OCI-LY1 (cell line): ENCODE measurements around the gene ADSL.

ENCODE experiments used
- H2AFZ ChIP-seq: fragments of 200-600 bp; sonication (generic), shearing (Covaris generic); 2 replicates; pipeline ENCODE4 v1.6.0; 2014; ENCODE audit warnings: antibody characterized with exemption, mild to moderate bottlenecking, low read length
- H3F3A ChIP-seq: fragments of 200-600 bp; sonication (generic), shearing (Covaris generic); 2 replicates; pipeline ENCODE4 v1.6.0; 2014; ENCODE audit warnings: mild to moderate bottlenecking, antibody characterized with exemption, low read length, moderate library complexity; ENCODE audit not compliant: insufficient read depth
- H3K27ac ChIP-seq: fragments of 200-600 bp; sonication (generic); 2 replicates; pipeline ENCODE4 v1.5.1; 2014; ENCODE audit warnings: low read length, mixed run types, mild to moderate bottlenecking, low read depth; ENCODE audit not compliant: poor library complexity, severe bottlenecking
- H3K27me3 ChIP-seq: fragments of 200-600 bp; sonication (generic); 2 replicates; pipeline ENCODE4 v1.6.0; 2014; ENCODE audit warnings: antibody characterized with exemption, mild to moderate bottlenecking, low read length, moderate library complexity; ENCODE audit not compliant: insufficient read depth
- H3K36me3 ChIP-seq: fragments of 200-600 bp; sonication (generic); 2 replicates; pipeline ENCODE4 v1.6.1; 2014; ENCODE audit warnings: mild to moderate bottlenecking, antibody characterized with exemption, low read length, moderate library complexity, mixed read lengths; ENCODE audit not compliant: insufficient read depth
- H3K4me1 ChIP-seq: fragments of 200-600 bp; sonication (generic); 2 replicates; pipeline ENCODE4 v1.5.1; 2014; ENCODE audit warnings: mild to moderate bottlenecking, low read length, moderate library complexity; ENCODE audit not compliant: insufficient read depth, severe bottlenecking
- H3K4me2 ChIP-seq: fragments of 200-600 bp; sonication (generic), shearing (Covaris generic); 2 replicates; pipeline ENCODE4 v1.6.1; 2014; ENCODE audit warnings: low read length
- H3K4me3 ChIP-seq: fragments of 200-600 bp; sonication (generic); 2 replicates; pipeline ENCODE4 v1.5.1; 2014; ENCODE audit warnings: low read length, low read depth, mild to moderate bottlenecking, mixed read lengths; ENCODE audit not compliant: poor library complexity, severe bottlenecking
- H3K79me2 ChIP-seq: fragments of 200-600 bp; shearing (Covaris generic); 2 replicates; pipeline ENCODE4 v1.6.1; 2016; ENCODE audit warnings: mixed run types, low read length, mixed read lengths; ENCODE audit not compliant: insufficient read depth
- H3K9ac ChIP-seq: fragments of 200-600 bp; sonication (generic), shearing (Covaris generic); 2 replicates; pipeline ENCODE4 v1.6.1; 2014; ENCODE audit warnings: mild to moderate bottlenecking, low read length, mixed read lengths
- H3K9me2 ChIP-seq: fragments of 200-600 bp; sonication (generic), shearing (Covaris generic); 2 replicates; pipeline ENCODE4 v1.6.1; 2014; ENCODE audit warnings: low read depth, mild to moderate bottlenecking, low read length, mixed read lengths
- H3K9me3 ChIP-seq: fragments of 200-600 bp; shearing (Covaris generic); 2 replicates; pipeline ENCODE4 v1.6.1; 2014; ENCODE audit warnings: low read length, mixed read lengths
- H4K20me1 ChIP-seq: fragments of 200-600 bp; sonication (generic), shearing (Covaris generic); 2 replicates; pipeline ENCODE4 v1.6.0; 2016; ENCODE audit warnings: mild to moderate bottlenecking, low read length; ENCODE audit not compliant: insufficient read depth
- EZH2 ChIP-seq: fragments of 200-600 bp; sonication (generic), shearing (Covaris generic); IDR thresholded peaks from 2 replicates; pipeline ENCODE4 v1.8.0; 2017; ENCODE audit warnings: borderline replicate concordance, mixed run types, mild to moderate bottlenecking, antibody characterized with exemption, low read length, moderate library complexity, mixed read lengths
- TF ChIP-seq, protein P1 (sequence below): fragments of 200-600 bp; sonication (generic), shearing (Covaris generic); IDR thresholded peaks from 2 replicates; pipeline ENCODE4 v1.5.1; 2017; ENCODE audit warnings: mild to moderate bottlenecking, antibody characterized with exemption, low read length, moderate library complexity, mixed read lengths

Gene ADSL

GRCh38 chr22:40436505-40437431 is 90.5 kb downstream of the ADSL start:
- peaks cover 14% of the 10 kb centered on the region for H3F3A ChIP-seq

More at GRCh38 chr22:40436505-40437431, 90.5 kb downstream of the ADSL start:
- TF ChIP-seq, protein P1, sequence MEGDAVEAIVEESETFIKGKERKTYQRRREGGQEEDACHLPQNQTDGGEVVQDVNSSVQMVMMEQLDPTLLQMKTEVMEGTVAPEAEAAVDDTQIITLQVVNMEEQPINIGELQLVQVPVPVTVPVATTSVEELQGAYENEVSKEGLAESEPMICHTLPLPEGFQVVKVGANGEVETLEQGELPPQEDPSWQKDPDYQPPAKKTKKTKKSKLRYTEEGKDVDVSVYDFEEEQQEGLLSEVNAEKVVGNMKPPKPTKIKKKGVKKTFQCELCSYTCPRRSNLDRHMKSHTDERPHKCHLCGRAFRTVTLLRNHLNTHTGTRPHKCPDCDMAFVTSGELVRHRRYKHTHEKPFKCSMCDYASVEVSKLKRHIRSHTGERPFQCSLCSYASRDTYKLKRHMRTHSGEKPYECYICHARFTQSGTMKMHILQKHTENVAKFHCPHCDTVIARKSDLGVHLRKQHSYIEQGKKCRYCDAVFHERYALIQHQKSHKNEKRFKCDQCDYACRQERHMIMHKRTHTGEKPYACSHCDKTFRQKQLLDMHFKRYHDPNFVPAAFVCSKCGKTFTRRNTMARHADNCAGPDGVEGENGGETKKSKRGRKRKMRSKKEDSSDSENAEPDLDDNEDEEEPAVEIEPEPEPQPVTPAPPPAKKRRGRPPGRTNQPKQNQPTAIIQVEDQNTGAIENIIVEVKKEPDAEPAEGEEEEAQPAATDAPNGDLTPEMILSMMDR, result peak; percentile 71
- TF ChIP-seq EZH2, result no peak
- H3K4me3 ChIP-seq, result peak overlapping the region; percentile 35
- H3K4me2 ChIP-seq, result peak overlapping the region; percentile 46
- H3K27ac ChIP-seq, result peak overlapping the region; percentile 97
- H3K9ac ChIP-seq, result peak overlapping the region; percentile 35
- no peaks in the 10 kb centered on the region for H3K9me2 ChIP-seq
- peaks cover 30% of the 10 kb centered on the region for H3K36me3 ChIP-seq
- no peaks in the 10 kb centered on the region for H4K20me1 ChIP-seq
- H2AFZ ChIP-seq, result no peak overlapping the region
- H3K4me1 ChIP-seq, result peaks cover 42% of the 10 kb centered on the region
- 0 out of 2 replicates have a peak, but pooled peaks cover 4% of the 10 kb centered on the region for H3K79me2 ChIP-seq
- H3K9me3 ChIP-seq, result no peaks in the 10 kb centered on the region
- H3K27me3 ChIP-seq, result no peaks in the 10 kb centered on the region
